GM23248 (cell line): ENCODE results near the gene KIF5B. TPM values are rescaled to one million over a fixed set of nuclear protein-coding genes. Genes with fewer than 3 reads are reported as not detected.
A peak's percentile ranks its signal among the peaks of the same experiment; 100 is the strongest.
"Not testable (repeated sequence)": the region's sequence is repeated elsewhere in the genome, so short reads cannot be mapped to it uniquely, and the experiment has no call there.

Experiments
- DNase-seq: peaks from one replicate; pipeline ENCODE4 v3.0.0-alpha.2; 2015
- H2AFZ ChIP-seq: fragments of 200-600 bp; sonication (generic); 2 replicates; pipeline ENCODE4 v1.6.1; 2016; ENCODE audit warnings: antibody characterized with exemption
- H3F3A ChIP-seq: fragments of 200-600 bp; sonication (generic); 2 replicates; pipeline ENCODE4 v1.6.1; 2016; ENCODE audit warnings: mild to moderate bottlenecking, antibody characterized with exemption, mixed run types; ENCODE audit not compliant: insufficient read depth
- H3K27ac ChIP-seq: fragments of 200-600 bp; sonication (generic); 2 replicates; pipeline ENCODE4 v1.5.1; 2016; ENCODE audit warnings: mild to moderate bottlenecking
- H3K27me3 ChIP-seq: fragments of 200-600 bp; sonication (generic); replicated peaks from 2 replicates; pipeline ENCODE4 v1.6.1; 2016; ENCODE audit warnings: mild to moderate bottlenecking; ENCODE audit not compliant: insufficient read depth
- H3K36me3 ChIP-seq: fragments of 200-600 bp; sonication (generic); 2 replicates; pipeline ENCODE4 v1.6.1; 2016; ENCODE audit warnings: low read depth, mild to moderate bottlenecking
- H3K4me1 ChIP-seq: fragments of 200-600 bp; sonication (generic); 2 replicates; pipeline ENCODE4 v1.6.1; 2016; ENCODE audit warnings: mild to moderate bottlenecking; ENCODE audit not compliant: insufficient read depth
- H3K4me2 ChIP-seq: fragments of 200-600 bp; sonication (generic); one replicate; pipeline ENCODE4 v1.6.1; 2016; ENCODE audit warnings: mild to moderate bottlenecking; ENCODE audit not compliant: unreplicated experiment
- H3K4me3 ChIP-seq: fragments of 200-600 bp; sonication (generic); 2 replicates; pipeline ENCODE4 v1.5.1; 2016; ENCODE audit warnings: mild to moderate bottlenecking
- H3K79me2 ChIP-seq: fragments of 200-600 bp; sonication (generic); 2 replicates; pipeline ENCODE4 v1.6.1; 2016; ENCODE audit warnings: mild to moderate bottlenecking; ENCODE audit not compliant: insufficient read depth
- H3K9ac ChIP-seq: fragments of 200-600 bp; sonication (generic); 2 replicates; pipeline ENCODE4 v1.6.1; 2016; ENCODE audit warnings: mild to moderate bottlenecking
- H3K9me2 ChIP-seq: fragments of 200-600 bp; sonication (generic); 2 replicates; pipeline ENCODE4 v1.6.1; 2016; ENCODE audit warnings: mixed run types, mild to moderate bottlenecking, moderate library complexity; ENCODE audit not compliant: insufficient read depth
- H3K9me3 ChIP-seq: fragments of 200-600 bp; sonication (generic); one replicate; pipeline ENCODE4 v1.6.1; 2017; ENCODE audit warnings: low read depth
- H4K20me1 ChIP-seq: fragments of 200-600 bp; sonication (generic); 2 replicates; pipeline ENCODE4 v1.6.0; 2016; ENCODE audit not compliant: insufficient read depth
- EZH2 ChIP-seq: fragments of 200-600 bp; sonication (generic); IDR thresholded peaks from 2 replicates; pipeline ENCODE4 v1.6.1; 2018; ENCODE audit warnings: antibody characterized with exemption, mild to moderate bottlenecking; ENCODE audit not compliant: insufficient read depth, poor library complexity, severe bottlenecking
- EZH2phosphoT487 ChIP-seq: fragments of 200-600 bp; sonication (generic); IDR thresholded peaks from 2 replicates; pipeline ENCODE4 v1.6.1; 2018; ENCODE audit warnings: antibody characterized with exemption, moderate library complexity, mild to moderate bottlenecking, low read depth; ENCODE audit not compliant: insufficient read depth
- WGBS, 2 experiments: methylation state at CpG; one replicate each; pipeline ENCODE4 v1.1.6; 2015 to 2017; ENCODE audit warnings: low lambda C conversion rate in 2 of 2, low coverage in 1 of 2; ENCODE audit errors: missing lambda C conversion rate in 2 of 2; 5-methylcytosine and 5-hydroxymethylcytosine counted together
- in situ Hi-C: fragments of 300-500 bp; cut with MboI; formaldehyde crosslinking; loops from 2 replicates; pipeline ENCODE4 v1.15.0; 2020
- polyA plus RNA-seq: library from polyadenylated mRNA; unstranded; fragments of >200 nt; fragmentation: Nextera tagmentation; extraction: Ambion mirVana; gene quantifications from 2 replicates; pipeline ENCODE4 v1.2.1, GENCODE V29; 2016
- total RNA-seq: library from RNA; depleted of rRNA; stranded (reverse); fragments of >200 nt; shearing (Covaris generic); gene quantifications from 2 replicates; pipeline ENCODE4 v1.2.3, GENCODE V29; 2014

Gene KIF5B
- total and polyA plus RNA-seq, 2 experiments from 2014 or later = 81.5 to 133 TPM

DNA sequence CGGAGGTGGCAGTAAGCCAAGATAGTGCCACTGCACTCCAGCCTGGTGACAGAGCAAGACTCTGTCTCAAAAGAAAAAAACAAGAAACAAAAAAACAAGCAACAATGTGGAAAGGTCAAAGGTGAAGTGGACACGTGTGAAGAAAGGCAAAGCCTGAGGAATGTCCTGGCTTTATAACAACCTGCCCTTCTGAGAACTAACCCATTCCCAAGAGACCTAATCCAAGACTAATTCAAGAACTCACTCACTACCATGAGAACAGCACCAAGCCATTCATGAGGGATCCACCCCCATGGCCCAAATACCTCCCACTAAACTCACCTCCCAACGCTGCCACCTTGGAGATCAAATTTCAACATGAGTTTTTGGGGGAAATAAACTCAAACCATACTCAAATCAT lies 47.5 kb upstream of the KIF5B start:
- TF ChIP-seq EZH2 (no peak), EZH2phosphoT487 (no peak)
- Histone ChIP-seq H3K4me1 (no peaks in the 10 kb centered on the region), H3K9me3 (no peaks in the 10 kb centered on the region), H3K9ac (no peak overlapping the region), H2AFZ (no peak overlapping the region), H3K79me2 (no peaks in the 10 kb centered on the region), H3K4me3 (no peak overlapping the region), H3K27me3 (no peaks in the 10 kb centered on the region), H3K27ac (no peak overlapping the region), H3K9me2 (no peaks in the 10 kb centered on the region), H4K20me1 (no peaks in the 10 kb centered on the region), H3K4me2 (no peak overlapping the region), H3F3A (no peaks in the 10 kb centered on the region), H3K36me3 (no peaks in the 10 kb centered on the region)
- DNase-seq = peak; percentile 4
- WGBS, 2 experiments = 34 to 38% methylated on average over 3 of the region's 3 CpGs
- in situ Hi-C loops = no loop called here

GRCh38 chr10:32098566-32099259 lies 42.5 kb upstream of the KIF5B start:
- DNase-seq, H3K9me2 ChIP-seq, H3K4me3 ChIP-seq, in situ Hi-C loops, H4K20me1 ChIP-seq, H3K9ac ChIP-seq, H3K27ac ChIP-seq, H3K4me2 ChIP-seq, H3K79me2 ChIP-seq, H3K36me3 ChIP-seq, H2AFZ ChIP-seq, H3K27me3 ChIP-seq, H3F3A ChIP-seq, H3K4me1 ChIP-seq, H3K9me3 ChIP-seq: not testable (repeated sequence)
- 49 to 54% methylated on average over 4 of the region's 4 CpGs for WGBS, 2 experiments

- no peak overlapping the region for H3K9ac ChIP-seq
- no peak overlapping the region for H3K4me3 ChIP-seq
- no peak overlapping the region for H3K4me2 ChIP-seq
- no peaks in the 10 kb centered on the region for H3K79me2 ChIP-seq
- H3K4me1 ChIP-seq = no peaks in the 10 kb centered on the region
- TF ChIP-seq EZH2phosphoT487 (no peak), EZH2 (no peak)
- no peaks in the 10 kb centered on the region for H3K9me3 ChIP-seq
- H4K20me1 ChIP-seq = no peaks in the 10 kb centered on the region
- no peak for DNase-seq
- H3K36me3 ChIP-seq = no peaks in the 10 kb centered on the region
- H3K9me2 ChIP-seq = no peaks in the 10 kb centered on the region
- no peaks in the 10 kb centered on the region for H3F3A ChIP-seq
- H2AFZ ChIP-seq = no peak overlapping the region
- 0 out of 2 replicates have a peak, but pooled peaks cover 9% of the 10 kb centered on the region for H3K27me3 ChIP-seq
- 85 to 95% methylated on average over 2 of the region's 2 CpGs for WGBS, 2 experiments
- no peak overlapping the region for H3K27ac ChIP-seq
- in situ Hi-C loops = no loop called here
These were observed 39.0 kb upstream of the KIF5B start for GRCh38 chr10:32095116-32095733.

GRCh38 chr10:32093650-32094049 lies 37.4 kb upstream of the KIF5B start:
- Histone ChIP-seq H4K20me1 (no peaks in the 10 kb centered on the region), H3K27ac (no peak overlapping the region), H2AFZ (no peak overlapping the region), H3K27me3 (0 out of 2 replicates have a peak, but pooled peaks cover 10% of the 10 kb centered on the region), H3K36me3 (no peaks in the 10 kb centered on the region), H3K4me3 (no peak overlapping the region), H3K9me3 (no peaks in the 10 kb centered on the region), H3F3A (no peaks in the 10 kb centered on the region), H3K4me2 (no peak overlapping the region), H3K79me2 (no peaks in the 10 kb centered on the region), H3K9ac (no peak overlapping the region), H3K9me2 (no peaks in the 10 kb centered on the region), H3K4me1 (no peaks in the 10 kb centered on the region)
- TF ChIP-seq EZH2phosphoT487 = no peak
- DNase-seq = no peak
- WGBS, 2 experiments = 88 to 91% methylated on average over 2 of the region's 2 CpGs
- in situ Hi-C loops = no loop called here
